Measurements from ENCODE around the gene ACSM2B.

GRCh38 chr16:20538181-20538580, 38.0 kb downstream of the ACSM2B start:
- TF ChIP-seq, protein P1, sequence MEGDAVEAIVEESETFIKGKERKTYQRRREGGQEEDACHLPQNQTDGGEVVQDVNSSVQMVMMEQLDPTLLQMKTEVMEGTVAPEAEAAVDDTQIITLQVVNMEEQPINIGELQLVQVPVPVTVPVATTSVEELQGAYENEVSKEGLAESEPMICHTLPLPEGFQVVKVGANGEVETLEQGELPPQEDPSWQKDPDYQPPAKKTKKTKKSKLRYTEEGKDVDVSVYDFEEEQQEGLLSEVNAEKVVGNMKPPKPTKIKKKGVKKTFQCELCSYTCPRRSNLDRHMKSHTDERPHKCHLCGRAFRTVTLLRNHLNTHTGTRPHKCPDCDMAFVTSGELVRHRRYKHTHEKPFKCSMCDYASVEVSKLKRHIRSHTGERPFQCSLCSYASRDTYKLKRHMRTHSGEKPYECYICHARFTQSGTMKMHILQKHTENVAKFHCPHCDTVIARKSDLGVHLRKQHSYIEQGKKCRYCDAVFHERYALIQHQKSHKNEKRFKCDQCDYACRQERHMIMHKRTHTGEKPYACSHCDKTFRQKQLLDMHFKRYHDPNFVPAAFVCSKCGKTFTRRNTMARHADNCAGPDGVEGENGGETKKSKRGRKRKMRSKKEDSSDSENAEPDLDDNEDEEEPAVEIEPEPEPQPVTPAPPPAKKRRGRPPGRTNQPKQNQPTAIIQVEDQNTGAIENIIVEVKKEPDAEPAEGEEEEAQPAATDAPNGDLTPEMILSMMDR (IDR thresholded peaks at IDR 0.05; ENCODE audit: low read length) = no peak
- no peak for TF ChIP-seq EZH2 (IDR thresholded peaks at IDR 0.05; ENCODE audit: borderline replicate concordance, low read length)

Measured in OCI-LY1 (cell line).